PC-9 (cell line): ENCODE measurements around the gene SPEM2. TPM values are rescaled to one million over a fixed set of nuclear protein-coding genes. Genes with fewer than 3 reads are reported as not detected.

Source experiments
- BruUV-seq: library from RNA; stranded (reverse); fragments of 400-500 nt; replicated peaks from 2 replicates; lab custom pipeline; 2021; lab: Mats Ljungman, UMichigan
- CTCF ChIA-PET: fragments of 300-600 bp; sonication (Branson Sonifier 250); formaldehyde crosslinking; loops from one replicate; lab custom pipeline; 2022; ENCODE audit warnings: antibody characterized with exemption; lab: Charles Lee
- POLR2A ChIA-PET: fragments of 300-600 bp; sonication (Branson Sonifier 250); formaldehyde crosslinking; loops from one replicate; lab custom pipeline; 2022; ENCODE audit warnings: antibody characterized with exemption; ENCODE audit not compliant: unreplicated experiment; lab: Charles Lee
- DNase-seq, 2 experiments: peaks; one replicate each; pipeline versions ENCODE4 v3.0.0 to v3.0.0-alpha.2; 2015 to 2022; ENCODE audit warnings: mixed read lengths in 1 of 2
- H2AFZ ChIP-seq: fragments of 200-600 bp; sonication (generic); 2 replicates; pipeline ENCODE4 v1.8.1; 2017; ENCODE audit warnings: antibody characterized with exemption
- H3F3A ChIP-seq: fragments of 200-600 bp; sonication (generic); 2 replicates; pipeline ENCODE4 v1.8.1; 2017; ENCODE audit warnings: antibody characterized with exemption, mild to moderate bottlenecking, low read depth; ENCODE audit not compliant: insufficient read depth
- H3K27ac ChIP-seq: fragments of 200-600 bp; sonication (generic); 2 replicates; pipeline ENCODE4 v1.6.1; 2016; ENCODE audit warnings: mixed run types
- H3K27me3 ChIP-seq: fragments of 200-600 bp; sonication (generic); 2 replicates; pipeline ENCODE4 v1.6.1; 2016; ENCODE audit warnings: low read depth, mixed run types; ENCODE audit not compliant: insufficient read depth
- H3K36me3 ChIP-seq: fragments of 200-600 bp; sonication (generic); 2 replicates; pipeline ENCODE4 v1.6.1; 2016; ENCODE audit warnings: low read depth, mixed run types
- H3K4me1 ChIP-seq: fragments of 200-600 bp; sonication (generic); replicated peaks from 2 replicates; pipeline ENCODE4 v1.6.1; 2016; ENCODE audit warnings: mixed run types; ENCODE audit not compliant: insufficient read depth
- H3K4me2 ChIP-seq: fragments of 200-600 bp; sonication (generic); 2 replicates; pipeline ENCODE4 v1.6.1; 2017; ENCODE audit warnings: mixed run types
- H3K4me3 ChIP-seq: fragments of 200-600 bp; sonication (generic); 2 replicates; pipeline ENCODE4 v1.6.1; 2016; ENCODE audit warnings: mixed run types
- H3K79me2 ChIP-seq: fragments of 200-600 bp; sonication (generic); 2 replicates; pipeline ENCODE4 v1.6.1; 2017; ENCODE audit warnings: low read depth, mixed run types
- H3K9me2 ChIP-seq: fragments of 200-600 bp; sonication (generic); 2 replicates; pipeline ENCODE4 v1.8.1; 2017; ENCODE audit warnings: mild to moderate bottlenecking; ENCODE audit not compliant: insufficient read depth
- H3K9me3 ChIP-seq: fragments of 200-600 bp; sonication (generic); 2 replicates; pipeline ENCODE4 v1.8.1; 2016; ENCODE audit warnings: low read depth; ENCODE audit not compliant: insufficient read depth
- H4K20me1 ChIP-seq: fragments of 200-600 bp; sonication (generic); 2 replicates; pipeline ENCODE4 v1.8.1; 2017; ENCODE audit not compliant: insufficient read depth
- EZH2 ChIP-seq: fragments of 200-600 bp; sonication (generic); IDR thresholded peaks from 2 replicates; pipeline ENCODE4 v1.8.0; 2017; ENCODE audit warnings: antibody characterized with exemption, low read depth
- intact Hi-C: fragments of 100-400 bp; cut with micrococcal nuclease; formaldehyde crosslinking; loops from one replicate; pipeline ENCODE4 v1.10.0; 2022; ENCODE audit not compliant: unreplicated experiment
- total RNA-seq: library from RNA; stranded (reverse); gene quantifications from 2 replicates; pipeline ENCODE4 v1.2.3, GENCODE V29; 2021
- TF ChIP-seq, protein P1 (sequence below): fragments of 200-600 bp; sonication (generic); conservative IDR thresholded peaks from 2 replicates; pipeline ENCODE4 v1.6.1; 2017; ENCODE audit warnings: mixed run types, antibody characterized with exemption, mild to moderate bottlenecking, moderate library complexity

Gene SPEM2
- total RNA-seq, 1 experiment from 2014 or later, result 0.50 TPM

DNA sequence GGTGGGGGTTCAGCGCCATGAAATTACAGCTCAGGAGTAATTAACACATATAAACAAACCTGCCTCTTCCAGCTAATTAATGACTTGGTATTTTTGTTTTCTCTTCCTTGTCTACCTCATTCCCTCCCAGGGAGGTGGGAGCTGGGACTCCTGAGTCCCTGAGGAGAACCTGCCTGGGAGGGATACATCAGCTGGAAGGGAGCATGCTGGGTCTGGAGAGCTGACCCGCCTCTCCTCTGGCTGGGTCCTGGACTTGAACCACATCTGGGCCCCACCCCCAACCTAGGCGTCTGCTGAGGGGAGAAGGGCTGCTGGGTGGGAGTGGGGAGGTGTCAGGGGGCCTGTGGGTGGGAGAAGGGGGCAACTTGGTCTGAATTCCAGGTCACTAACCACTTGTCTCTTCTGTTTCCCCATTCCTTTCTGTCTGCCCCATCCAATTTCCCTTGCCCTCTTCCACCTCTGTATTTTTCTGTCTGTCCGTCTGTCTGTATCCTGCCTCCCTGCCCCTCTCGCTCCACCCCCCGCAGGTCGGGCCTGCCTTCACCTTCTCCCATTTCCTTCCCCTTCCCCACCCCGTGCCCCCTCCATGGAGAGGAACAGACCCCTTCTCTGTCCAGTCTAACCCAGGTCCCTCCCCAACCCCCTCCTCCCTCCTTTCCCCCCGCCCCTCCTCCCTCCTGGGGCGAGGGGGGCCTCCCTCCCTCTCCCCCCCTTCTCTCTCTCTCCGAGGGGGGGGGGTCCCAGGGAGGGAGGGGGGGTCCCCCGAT is 17.7 kb upstream of the SPEM2 start, which contains the start of gene NLGN2:
TSS of gene NLGN2 (plus strand) at position 361 of the 767 bp plus-strand sequence. CDS start 411 bp downstream, outside the sequence.
- intact Hi-C loops, result no loop called here
- Histone ChIP-seq H2AFZ (no peak within 1 kb of the TSS), H3F3A (no peaks in the 10 kb centered on the region), H3K4me1 (peaks cover 4% of the 10 kb centered on the region), H3K36me3 (no peaks in the 10 kb centered on the region), H3K4me2 (no peak within 1 kb of the TSS), H4K20me1 (no peaks in the 10 kb centered on the region), H3K27me3 (no peaks in the 10 kb centered on the region), H3K9me2 (no peaks in the 10 kb centered on the region), H3K79me2 (0 out of 2 replicates have a peak, but pooled peaks cover 4% of the 10 kb centered on the region), H3K9me3 (no peaks in the 10 kb centered on the region), H3K27ac (no peak within 1 kb of the TSS), H3K4me3 (no peak within 1 kb of the TSS)
- no peak for DNase-seq
- POLR2A ChIA-PET, result no interaction called here
- TF ChIP-seq, protein P1, sequence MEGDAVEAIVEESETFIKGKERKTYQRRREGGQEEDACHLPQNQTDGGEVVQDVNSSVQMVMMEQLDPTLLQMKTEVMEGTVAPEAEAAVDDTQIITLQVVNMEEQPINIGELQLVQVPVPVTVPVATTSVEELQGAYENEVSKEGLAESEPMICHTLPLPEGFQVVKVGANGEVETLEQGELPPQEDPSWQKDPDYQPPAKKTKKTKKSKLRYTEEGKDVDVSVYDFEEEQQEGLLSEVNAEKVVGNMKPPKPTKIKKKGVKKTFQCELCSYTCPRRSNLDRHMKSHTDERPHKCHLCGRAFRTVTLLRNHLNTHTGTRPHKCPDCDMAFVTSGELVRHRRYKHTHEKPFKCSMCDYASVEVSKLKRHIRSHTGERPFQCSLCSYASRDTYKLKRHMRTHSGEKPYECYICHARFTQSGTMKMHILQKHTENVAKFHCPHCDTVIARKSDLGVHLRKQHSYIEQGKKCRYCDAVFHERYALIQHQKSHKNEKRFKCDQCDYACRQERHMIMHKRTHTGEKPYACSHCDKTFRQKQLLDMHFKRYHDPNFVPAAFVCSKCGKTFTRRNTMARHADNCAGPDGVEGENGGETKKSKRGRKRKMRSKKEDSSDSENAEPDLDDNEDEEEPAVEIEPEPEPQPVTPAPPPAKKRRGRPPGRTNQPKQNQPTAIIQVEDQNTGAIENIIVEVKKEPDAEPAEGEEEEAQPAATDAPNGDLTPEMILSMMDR, result no peak
- no peak for TF ChIP-seq EZH2
- no TSS peak for BruUV-seq
- CTCF ChIA-PET, result no interaction called here

DNA sequence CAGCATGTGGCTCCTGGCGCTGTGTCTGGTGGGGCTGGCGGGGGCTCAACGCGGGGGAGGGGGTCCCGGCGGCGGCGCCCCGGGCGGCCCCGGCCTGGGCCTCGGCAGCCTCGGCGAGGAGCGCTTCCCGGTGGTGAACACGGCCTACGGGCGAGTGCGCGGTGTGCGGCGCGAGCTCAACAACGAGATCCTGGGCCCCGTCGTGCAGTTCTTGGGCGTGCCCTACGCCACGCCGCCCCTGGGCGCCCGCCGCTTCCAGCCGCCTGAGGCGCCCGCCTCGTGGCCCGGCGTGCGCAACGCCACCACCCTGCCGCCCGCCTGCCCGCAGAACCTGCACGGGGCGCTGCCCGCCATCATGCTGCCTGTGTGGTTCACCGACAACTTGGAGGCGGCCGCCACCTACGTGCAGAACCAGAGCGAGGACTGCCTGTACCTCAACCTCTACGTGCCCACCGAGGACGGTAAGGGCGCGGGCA is 17.1 kb upstream of the SPEM2 start:
- DNase-seq, result no peak
- Histone ChIP-seq H3K27ac (no peak overlapping the region), H3K9me3 (no peaks in the 10 kb centered on the region), H3K4me1 (no peaks in the 10 kb centered on the region; the same call in 1 of the 2 replicates), H3K36me3 (no peaks in the 10 kb centered on the region), H3K9me2 (no peaks in the 10 kb centered on the region), H3K4me3 (no peak overlapping the region), H3K4me2 (no peak overlapping the region), H4K20me1 (no peaks in the 10 kb centered on the region), H2AFZ (no peak overlapping the region), H3K79me2 (no peaks in the 10 kb centered on the region), H3F3A (no peaks in the 10 kb centered on the region), H3K27me3 (no peaks in the 10 kb centered on the region)
- BruUV-seq, result no TSS peak
- intact Hi-C loops, result no loop called here
- TF ChIP-seq, protein P1, result no peak
- TF ChIP-seq EZH2, result no peak
- ChIA-PET CTCF (no interaction called here), POLR2A (no interaction called here)

DNA sequence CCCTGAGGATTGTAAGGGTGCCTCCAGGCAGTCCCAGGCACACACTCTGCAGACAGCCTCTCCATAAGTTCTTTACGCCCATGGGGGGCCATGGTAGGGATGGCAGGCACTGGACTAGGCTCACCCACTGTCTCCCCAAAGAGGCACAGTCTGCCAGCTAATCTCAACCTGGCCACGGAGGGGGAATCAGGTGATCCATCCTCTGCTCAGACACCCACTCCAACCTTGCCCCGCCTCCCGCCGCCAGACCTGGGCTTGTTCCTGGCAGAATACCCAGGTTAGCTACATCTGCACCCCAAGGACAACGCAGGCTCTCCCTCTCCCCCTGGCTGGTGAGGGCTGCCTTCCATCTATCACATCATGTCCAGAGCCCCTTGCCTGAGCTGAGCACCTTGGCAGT is 16.6 kb upstream of the SPEM2 start:
- Histone ChIP-seq H3K9me2 (no peaks in the 10 kb centered on the region), H3K4me3 (no peak overlapping the region), H3K4me2 (no peak overlapping the region), H3K4me1 (no peaks in the 10 kb centered on the region; the same call in 1 of the 2 replicates), H3F3A (no peaks in the 10 kb centered on the region), H3K36me3 (no peaks in the 10 kb centered on the region), H4K20me1 (no peaks in the 10 kb centered on the region), H3K27ac (no peak overlapping the region), H3K79me2 (no peaks in the 10 kb centered on the region), H3K27me3 (no peaks in the 10 kb centered on the region), H3K9me3 (no peaks in the 10 kb centered on the region), H2AFZ (no peak overlapping the region)
- ChIA-PET CTCF (no interaction called here), POLR2A (no interaction called here)
- no TSS peak for BruUV-seq
- no peak for TF ChIP-seq EZH2
- TF ChIP-seq, protein P1, result no peak
- intact Hi-C loops, result no loop called here
- DNase-seq, result no peak
